D721Med (cell line): ENCODE data around the gene LMO7.

Experiments
- DNase-seq: peaks from one replicate; pipeline ENCODE4 v3.0.0; 2011; ENCODE audit warnings: low spot score; ENCODE audit not compliant: insufficient read length
- FAIRE-seq: peaks from 2 replicates; lab custom pipeline; 2011; peaks lifted over from hg19 to GRCh38; lab: Jason Lieb, UNC
- CTCF ChIP-seq: IDR thresholded peaks from 2 replicates; pipeline ENCODE4 v1.5.1; 2012; ENCODE audit warnings: mild to moderate bottlenecking, control low read depth; ENCODE audit not compliant: insufficient read depth; ENCODE audit errors: missing control alignments

The LMO7 gene

GRCh38 chr13:75764251-75764925, 128.3 kb downstream of the LMO7 start:
- DNase-seq (no peak), FAIRE-seq (no peak)
- TF ChIP-seq CTCF, result no peak

GRCh38 chr13:75764926-75765310, 128.8 kb downstream of the LMO7 start:
- DNase-seq, result no peak
- FAIRE-seq, result no peak
- no peak for TF ChIP-seq CTCF

- no peak for TF ChIP-seq CTCF
- DNase-seq, result no peak
- peak; percentile 25 for FAIRE-seq
Observed at GRCh38 chr13:75766636-75767035, 130.5 kb downstream of the LMO7 start.

- FAIRE-seq (no peak), DNase-seq (no peak)
- no peak for TF ChIP-seq CTCF
Observed at GRCh38 chr13:75769141-75769905, 133.2 kb downstream of the LMO7 start.

GRCh38 chr13:75770164-75770563, 134.0 kb downstream of the LMO7 start:
- TF ChIP-seq CTCF, result no peak
- no peak for DNase-seq
- no peak for FAIRE-seq

GRCh38 chr13:75770592-75771011, 134.5 kb downstream of the LMO7 start:
- TF ChIP-seq CTCF, result no peak
- no peak for FAIRE-seq
- no peak for DNase-seq

- no peak for FAIRE-seq
- DNase-seq, result no peak
- no peak for TF ChIP-seq CTCF
Observed at GRCh38 chr13:75771226-75771625, 135.1 kb downstream of the LMO7 start.
